HG02938 (cell line): ENCODE measurements around the gene ZMIZ1.

Source experiments
- ATAC-seq: cut with Tn5 transposase; IDR thresholded peaks from one replicate; pipeline ENCODE4 v1.9.1; 2021; ENCODE audit warnings: mild to moderate bottlenecking, moderate library complexity; ENCODE audit not compliant: unreplicated experiment

ZMIZ1 gene

GRCh38 chr10:79347894-79348639 is 279.3 kb downstream of the ZMIZ1 start:
- ATAC-seq = peak; percentile 62

DNA sequence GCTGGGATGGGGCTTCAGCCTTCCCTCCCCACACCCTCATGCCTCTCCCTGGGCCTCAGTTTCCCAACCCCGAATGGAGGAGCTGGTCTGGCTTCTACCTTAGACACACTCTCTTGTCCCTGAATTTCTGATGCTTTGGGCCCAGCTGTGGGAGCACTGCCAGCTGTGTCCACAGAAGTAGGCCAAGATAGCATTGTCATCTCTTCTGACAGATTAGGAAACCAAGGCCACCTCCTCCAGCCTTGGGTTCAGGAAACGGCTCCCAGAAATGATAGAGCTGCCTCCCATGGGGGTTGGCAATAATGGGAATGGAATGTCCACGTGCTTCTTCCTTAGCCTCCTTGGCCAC is 279.8 kb downstream of the ZMIZ1 start:
- no peak for ATAC-seq

DNA sequence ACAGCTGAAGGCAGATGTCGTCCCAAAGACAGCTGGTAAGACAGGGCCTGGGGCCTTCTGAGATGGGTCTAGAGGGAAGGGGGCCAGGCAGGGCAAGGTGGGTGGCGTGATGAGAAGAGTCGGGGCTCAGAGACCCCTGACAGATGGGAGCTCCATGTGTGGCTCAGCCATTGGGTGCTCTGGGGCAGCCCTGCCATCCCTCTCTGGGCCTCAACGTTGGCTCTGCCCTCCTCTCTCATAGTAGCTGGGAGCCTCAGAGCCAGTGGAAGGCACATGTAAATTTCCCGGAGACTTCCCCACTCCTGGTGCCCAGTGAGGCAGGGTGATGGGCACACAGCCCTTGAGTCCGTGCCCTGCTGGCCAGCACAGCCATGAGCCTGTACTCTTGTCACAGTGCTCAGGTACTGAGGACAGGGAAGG is 280.3 kb downstream of the ZMIZ1 start:
- no peak for ATAC-seq

DNA sequence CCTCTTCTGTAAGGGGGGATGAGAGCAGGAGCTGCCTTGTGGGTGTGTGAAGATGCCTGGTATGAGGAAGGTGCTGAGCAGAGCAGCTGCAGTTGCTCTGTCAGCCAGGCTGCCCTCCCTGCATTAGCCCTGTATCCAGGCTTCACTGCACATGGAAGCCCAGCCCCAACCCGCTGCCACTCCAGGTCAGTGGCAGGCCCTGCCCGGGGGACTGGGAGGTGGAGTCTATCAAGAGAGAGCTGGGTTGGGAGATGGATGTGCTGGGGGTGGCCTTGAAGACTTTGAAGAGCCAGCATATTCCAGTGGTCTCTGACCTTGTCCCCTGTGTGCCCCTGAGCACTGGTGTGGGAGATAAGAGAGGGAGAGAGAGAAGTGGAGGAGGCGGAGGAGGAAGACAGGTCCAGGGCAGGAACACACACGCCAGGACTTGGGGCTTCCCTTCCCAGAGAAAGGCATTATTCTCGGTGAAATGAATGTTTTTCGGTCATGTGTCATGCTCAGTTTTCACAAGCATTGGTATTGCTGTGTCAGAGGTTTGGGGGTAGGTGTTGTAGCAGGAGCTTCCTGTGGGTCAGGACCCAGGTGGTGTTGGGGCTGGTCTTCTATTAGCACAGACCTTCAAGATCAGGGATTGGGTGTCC is 281.1 kb downstream of the ZMIZ1 start:
- no peak for ATAC-seq

GRCh38 chr10:79350407-79351154 is 281.8 kb downstream of the ZMIZ1 start:
- no peak for ATAC-seq

DNA sequence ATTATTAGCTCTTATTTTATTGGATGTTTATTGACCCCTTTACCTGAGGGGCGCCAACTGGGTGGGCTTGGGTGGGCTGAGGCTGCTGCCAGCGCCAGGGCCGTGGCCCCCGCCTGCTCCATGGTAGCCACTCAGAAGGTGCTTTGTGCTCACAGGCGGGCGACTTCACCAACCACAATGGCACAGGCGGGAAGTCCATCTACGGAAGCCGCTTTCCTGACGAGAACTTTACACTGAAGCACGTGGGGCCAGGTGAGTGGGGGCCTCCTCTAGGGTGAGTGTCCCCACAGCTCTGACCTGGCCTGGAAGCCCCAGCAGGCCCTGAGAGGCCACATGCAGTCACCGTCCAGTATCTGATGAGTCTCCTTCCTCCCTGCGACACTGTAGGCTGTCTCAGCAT is 282.6 kb downstream of the ZMIZ1 start:
- no peak for ATAC-seq

DNA sequence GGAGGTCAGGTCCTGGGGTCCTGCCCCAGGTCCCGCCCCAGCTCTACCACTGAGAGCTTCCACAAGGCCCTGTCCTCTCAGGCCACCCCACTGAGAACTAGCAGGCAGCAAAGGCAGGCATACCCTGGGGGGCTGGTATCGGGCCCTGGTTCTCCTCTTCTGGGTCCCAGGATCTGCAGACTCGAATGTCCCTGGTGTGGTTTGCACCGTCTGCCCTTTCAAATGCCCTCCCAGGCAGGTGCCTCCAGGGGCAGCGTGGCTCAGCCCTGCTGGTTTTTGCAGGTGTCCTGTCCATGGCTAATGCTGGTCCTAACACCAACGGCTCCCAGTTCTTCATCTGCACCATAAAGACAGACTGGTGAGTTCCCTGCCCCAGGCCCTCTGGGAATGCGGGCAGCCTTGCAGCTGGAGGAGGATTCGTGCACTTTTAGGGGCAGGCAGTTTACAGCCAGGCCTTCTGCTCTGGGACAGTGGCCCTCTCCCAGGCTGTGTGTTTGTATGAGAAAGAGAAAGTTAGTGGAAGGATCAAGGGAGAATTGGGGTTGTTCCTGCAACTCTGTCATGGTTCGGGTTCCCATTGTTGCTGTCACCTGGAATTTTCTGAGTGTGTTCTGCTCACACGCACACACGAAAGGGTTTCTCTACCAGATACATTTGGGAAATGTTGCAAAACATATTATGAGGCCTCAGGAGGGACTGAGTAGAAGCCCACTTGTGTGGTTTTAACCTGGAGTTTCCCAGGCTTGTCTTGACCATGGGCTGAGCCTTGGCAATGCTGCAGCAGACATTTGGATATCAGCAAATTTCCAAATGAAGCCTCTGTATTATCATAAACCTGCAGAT is 283.5 kb downstream of the ZMIZ1 start:
- no peak for ATAC-seq

DNA sequence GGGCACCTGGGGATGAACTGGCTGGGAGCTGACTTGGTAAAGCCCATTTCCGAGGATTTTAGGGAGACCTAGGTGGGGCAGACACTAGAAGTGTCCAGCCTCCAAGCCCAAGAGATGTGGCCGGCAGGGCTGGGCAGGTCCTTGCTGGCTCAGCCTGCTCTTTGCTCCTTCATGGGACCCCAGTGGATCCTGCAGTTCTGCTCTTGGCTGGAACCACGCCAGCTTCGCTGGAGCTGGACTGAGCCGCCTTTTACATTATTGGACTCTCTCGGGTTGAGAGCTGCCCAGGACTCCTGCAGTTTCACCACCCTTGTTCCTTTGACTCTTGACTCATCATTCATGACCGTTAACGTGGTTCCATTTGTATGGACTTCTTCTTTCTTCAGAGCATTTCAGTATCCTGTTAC is 284.2 kb downstream of the ZMIZ1 start:
- no peak for ATAC-seq

GRCh38 chr10:79353726-79354125 is 285.0 kb downstream of the ZMIZ1 start:
- no peak for ATAC-seq

DNA sequence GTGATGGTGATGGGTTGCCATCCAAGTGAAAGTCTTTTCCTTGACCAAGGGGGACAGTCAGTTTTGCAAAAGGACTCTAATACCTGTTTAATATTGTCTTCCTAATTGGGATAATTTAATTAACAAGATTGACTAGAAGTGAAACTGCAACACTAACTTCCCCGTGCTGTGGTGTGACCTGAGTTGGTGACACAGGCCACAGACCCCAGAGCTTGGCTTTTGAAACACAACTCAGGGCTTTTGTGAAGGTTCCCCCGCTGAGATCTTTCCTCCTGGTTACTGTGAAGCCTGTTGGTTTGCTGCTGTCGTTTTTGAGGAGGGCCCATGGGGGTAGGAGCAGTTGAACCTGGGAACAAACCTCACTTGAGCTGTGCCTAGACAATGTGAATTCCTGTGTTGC is 285.4 kb downstream of the ZMIZ1 start:
- no peak for ATAC-seq

DNA sequence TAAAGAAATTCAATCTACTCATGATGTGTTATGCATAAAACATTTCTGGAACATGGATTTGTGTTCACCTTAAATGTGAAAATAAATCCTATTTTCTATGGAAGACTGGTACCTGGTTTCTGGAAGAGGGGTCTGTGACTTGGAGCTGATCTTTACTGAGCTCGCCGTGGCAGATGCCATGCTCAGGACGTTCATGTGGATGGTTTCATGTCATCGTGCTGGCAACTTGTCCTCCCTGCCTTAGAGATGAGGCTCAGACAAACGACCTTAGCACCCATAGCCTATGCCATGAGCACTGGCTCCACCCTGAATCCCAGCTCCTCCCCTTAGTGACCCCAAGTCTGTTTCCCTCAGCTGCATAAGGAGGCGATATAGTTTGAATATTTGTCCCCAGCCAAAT is 285.8 kb downstream of the ZMIZ1 start:
- ATAC-seq = no peak

- no peak for ATAC-seq
These were observed 286.8 kb downstream of the ZMIZ1 start for GRCh38 chr10:79355420-79356017.

DNA sequence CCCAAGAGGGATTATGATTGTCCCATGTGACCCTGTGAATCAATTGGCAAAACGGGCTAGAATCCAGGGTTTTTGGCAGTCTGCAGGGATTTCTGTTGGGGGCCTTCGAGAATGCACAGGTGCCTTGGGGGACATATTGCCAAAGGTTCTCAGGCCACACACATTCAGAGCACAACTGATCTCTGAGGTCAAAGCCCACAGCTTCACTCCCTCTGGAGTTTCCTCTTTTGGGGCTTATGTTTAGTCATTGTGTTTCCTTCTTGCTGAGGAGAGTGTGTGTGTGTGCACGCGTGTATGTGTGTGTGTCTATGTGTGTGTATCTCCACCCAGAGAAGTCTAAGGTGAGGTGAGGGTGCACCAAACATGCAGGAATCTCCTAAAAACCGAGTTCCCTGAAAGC is 287.3 kb downstream of the ZMIZ1 start:
- no peak for ATAC-seq

GRCh38 chr10:79357180-79357579 is 288.4 kb downstream of the ZMIZ1 start:
- ATAC-seq = no peak

DNA sequence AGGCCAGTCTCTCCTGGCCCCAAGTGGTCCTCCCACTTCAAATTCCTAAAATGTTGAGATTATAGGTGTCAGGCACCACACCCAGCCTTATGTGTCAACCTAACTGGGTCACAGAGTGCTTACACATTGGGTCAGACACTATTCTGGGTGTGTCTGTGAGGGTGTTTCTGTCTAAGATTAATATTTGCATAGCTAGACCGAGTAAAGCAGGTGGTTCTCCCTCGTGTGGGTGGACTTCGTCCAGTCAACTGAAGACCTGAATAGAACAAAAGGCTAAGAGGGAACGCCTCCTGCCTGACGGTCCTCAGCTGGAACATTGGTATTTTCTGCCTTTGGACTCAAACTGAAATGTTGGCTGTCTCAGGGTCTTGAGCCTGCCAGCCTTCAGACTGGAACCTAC is 290.0 kb downstream of the ZMIZ1 start:
- ATAC-seq = no peak

- no peak for ATAC-seq
These were observed 291.2 kb downstream of the ZMIZ1 start for GRCh38 chr10:79359816-79360498.

- ATAC-seq = no peak
These were observed 292.0 kb downstream of the ZMIZ1 start for GRCh38 chr10:79360499-79361342.

DNA sequence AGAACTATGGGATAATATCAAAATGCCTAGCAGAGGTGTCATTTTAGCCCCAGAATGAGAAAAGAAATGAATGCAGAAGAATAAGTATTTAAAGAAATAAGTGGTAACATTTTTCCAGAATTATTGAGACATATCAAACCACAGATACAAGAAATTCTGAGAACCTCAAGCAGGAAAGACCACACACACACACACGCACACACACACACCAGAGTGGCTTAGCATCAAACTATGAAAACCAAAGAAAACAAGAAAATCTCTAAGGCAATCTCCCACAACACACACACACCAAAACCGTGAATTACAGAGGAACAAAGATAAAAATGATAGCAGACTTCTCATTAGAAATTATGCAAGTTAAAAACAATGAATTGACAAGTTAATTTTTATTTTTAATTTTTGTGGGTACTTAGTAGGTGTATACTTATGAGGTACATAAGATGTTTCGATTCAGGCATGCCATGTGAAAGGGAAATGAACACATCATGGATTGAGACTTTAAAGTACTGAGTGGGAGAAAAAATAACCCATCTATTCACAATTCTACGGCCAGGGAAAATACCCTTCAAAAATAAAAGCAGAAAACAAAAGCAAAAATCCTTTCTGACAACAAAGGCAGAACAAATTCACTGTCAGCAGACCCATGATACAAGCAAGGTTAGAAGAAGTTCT is 293.1 kb downstream of the ZMIZ1 start:
- no peak for ATAC-seq
